Parathyroid adenoma (tissue), 2 donors: Measurements from ENCODE around the gene NEK10.

Experiments
- H2AFZ ChIP-seq: fragments of 300-600 bp; sonication (generic); one replicate; pipeline ENCODE4 v1.7.0; 2017; ENCODE audit warnings: antibody characterized with exemption, mild to moderate bottlenecking
- H3K27ac ChIP-seq: fragments of 300-600 bp; sonication (generic); one replicate; pipeline ENCODE4 v1.7.0; 2017
- H3K27me3 ChIP-seq: fragments of 300-600 bp; sonication (generic); one replicate; pipeline ENCODE4 v1.7.0; 2017; ENCODE audit warnings: low read length; ENCODE audit not compliant: control insufficient read depth, insufficient read depth
- H3K36me3 ChIP-seq: fragments of 300-600 bp; sonication (generic); one replicate; pipeline ENCODE4 v1.7.0; 2017; ENCODE audit warnings: low read length; ENCODE audit not compliant: control insufficient read depth, insufficient read depth
- H3K4me1 ChIP-seq: fragments of 300-600 bp; sonication (generic); one replicate; pipeline ENCODE4 v1.7.0; 2017; ENCODE audit warnings: control low read depth
- H3K4me2 ChIP-seq: fragments of 300-600 bp; sonication (generic); one replicate; pipeline ENCODE4 v1.7.0; 2017; ENCODE audit warnings: low read length
- H3K4me3 ChIP-seq: fragments of 300-600 bp; sonication (generic); one replicate; pipeline ENCODE4 v1.7.0; 2017; ENCODE audit warnings: low read depth, low read length
- H3K79me2 ChIP-seq: fragments of 300-600 bp; sonication (generic); one replicate; pipeline ENCODE4 v1.7.0; 2017; ENCODE audit warnings: control low read depth
- H3K9ac ChIP-seq: fragments of 300-600 bp; sonication (generic); one replicate; pipeline ENCODE4 v1.7.0; 2017; ENCODE audit warnings: mild to moderate bottlenecking
- H3K9me3 ChIP-seq: fragments of 300-600 bp; sonication (generic); one replicate; pipeline ENCODE4 v1.7.0; 2017; ENCODE audit warnings: low read length; ENCODE audit not compliant: control insufficient read depth
- CTCF ChIP-seq: fragments of 300-600 bp; sonication (generic); IDR thresholded peaks from one replicate; pipeline ENCODE4 v1.7.0; 2017; ENCODE audit warnings: antibody characterized with exemption, mild to moderate bottlenecking
- donor health status: primary hyperparathyroidism.

Gene NEK10

GRCh38 chr3:27253391-27253790 is 115.8 kb downstream of the NEK10 start:
- H3K4me3 ChIP-seq = no peak overlapping the region
- H3K4me1 ChIP-seq = no peaks in the 10 kb centered on the region
- no peaks in the 10 kb centered on the region for H3K27me3 ChIP-seq
- H3K27ac ChIP-seq = no peak overlapping the region
- H3K9ac ChIP-seq = no peak overlapping the region
- TF ChIP-seq CTCF = no peak
- no peaks in the 10 kb centered on the region for H3K79me2 ChIP-seq
- H2AFZ ChIP-seq = no peak overlapping the region
- H3K9me3 ChIP-seq = no peaks in the 10 kb centered on the region
- H3K36me3 ChIP-seq = no peaks in the 10 kb centered on the region
- H3K4me2 ChIP-seq = no peak overlapping the region

- no peaks in the 10 kb centered on the region for H3K79me2 ChIP-seq
Observed at GRCh38 chr3:27252646-27253045, 116.5 kb downstream of the NEK10 start.

GRCh38 chr3:27244374-27244773 is 124.8 kb downstream of the NEK10 start:
- TF ChIP-seq CTCF = no peak
- H3K9me3 ChIP-seq = no peaks in the 10 kb centered on the region

More at GRCh38 chr3:27252646-27253045, 116.5 kb downstream of the NEK10 start:
- no peaks in the 10 kb centered on the region for H3K4me1 ChIP-seq
- no peak overlapping the region for H3K4me2 ChIP-seq
- H3K4me3 ChIP-seq = no peak overlapping the region
- H2AFZ ChIP-seq = no peak overlapping the region
- no peaks in the 10 kb centered on the region for H3K9me3 ChIP-seq
- H3K27ac ChIP-seq = no peak overlapping the region
- no peak overlapping the region for H3K9ac ChIP-seq
- no peaks in the 10 kb centered on the region for H3K36me3 ChIP-seq
- TF ChIP-seq CTCF = no peak
- H3K27me3 ChIP-seq = no peaks in the 10 kb centered on the region

GRCh38 chr3:27239951-27240350 is 129.2 kb downstream of the NEK10 start:
- no peaks in the 10 kb centered on the region for H3K79me2 ChIP-seq
- H3K36me3 ChIP-seq = no peaks in the 10 kb centered on the region
- TF ChIP-seq CTCF = no peak
- H3K4me2 ChIP-seq = no peak overlapping the region
- H3K4me1 ChIP-seq = no peaks in the 10 kb centered on the region
- no peaks in the 10 kb centered on the region for H3K27me3 ChIP-seq
- no peak overlapping the region for H3K27ac ChIP-seq
- no peaks in the 10 kb centered on the region for H3K9me3 ChIP-seq
- no peak overlapping the region for H2AFZ ChIP-seq
- no peak overlapping the region for H3K4me3 ChIP-seq
- no peak overlapping the region for H3K9ac ChIP-seq

More at GRCh38 chr3:27244374-27244773, 124.8 kb downstream of the NEK10 start:
- Histone ChIP-seq H3K27me3 (no peaks in the 10 kb centered on the region), H3K4me2 (no peak overlapping the region), H3K79me2 (no peaks in the 10 kb centered on the region), H3K4me1 (no peaks in the 10 kb centered on the region), H3K4me3 (no peak overlapping the region), H2AFZ (no peak overlapping the region), H3K9ac (no peak overlapping the region), H3K27ac (no peak overlapping the region), H3K36me3 (no peaks in the 10 kb centered on the region)

- Histone ChIP-seq H2AFZ (no peak overlapping the region), H3K4me2 (no peak overlapping the region), H3K4me1 (no peaks in the 10 kb centered on the region), H3K9ac (no peak overlapping the region), H3K4me3 (no peak overlapping the region), H3K36me3 (no peaks in the 10 kb centered on the region), H3K27ac (no peak overlapping the region), H3K79me2 (no peaks in the 10 kb centered on the region), H3K9me3 (no peaks in the 10 kb centered on the region), H3K27me3 (no peaks in the 10 kb centered on the region)
- TF ChIP-seq CTCF = no peak
Observed at GRCh38 chr3:27228805-27229204, 140.4 kb downstream of the NEK10 start.
